Glomerular visceral epithelial cell (primary cell): ENCODE measurements around the gene TBL1Y.
"Not testable (repeated sequence)": the region's sequence is repeated elsewhere in the genome, so short reads cannot be mapped to it uniquely, and the experiment has no call there.

Experiments
- DNase-seq: peaks from one replicate; pipeline ENCODE4 v3.0.0-alpha.2; 2016; ENCODE audit errors: extremely low spot score

Gene TBL1Y

GRCh38 chrY:6910372-6911252 lies at the start of gene TBL1Y:
Gene TBL1Y (plus strand): TSS chrY:6910697. CDS start chrY:7025085, 114,388 bp downstream.
- no peak for DNase-seq

- DNase-seq: no peak
Observed at GRCh38 chrY:6894496-6894895, 16.0 kb upstream of the TBL1Y start.

- no peak for DNase-seq
Observed at GRCh38 chrY:6895236-6895635, 15.3 kb upstream of the TBL1Y start.

DNA sequence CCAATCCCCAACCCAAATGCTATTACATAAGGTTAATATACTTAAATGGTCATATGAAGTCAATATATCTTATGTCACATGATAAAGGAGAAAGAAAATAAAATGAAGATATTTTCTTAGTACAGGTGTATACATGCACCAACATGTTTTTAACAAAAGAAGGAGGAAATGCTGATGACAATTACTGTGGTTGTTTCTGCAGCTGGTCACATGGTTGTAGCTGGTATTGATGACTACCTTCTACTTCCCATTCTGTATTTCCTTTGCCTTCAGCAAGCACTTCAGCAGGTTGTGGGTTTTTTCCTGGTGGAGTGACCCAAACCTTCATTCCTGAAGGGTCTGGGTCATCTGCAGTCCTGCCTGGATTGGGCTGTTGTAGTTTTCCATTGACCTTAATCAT lies 8.4 kb upstream of the TBL1Y start:
- not testable (repeated sequence) for DNase-seq

- DNase-seq: no peak
Observed at GRCh38 chrY:6907591-6907990, 2.9 kb upstream of the TBL1Y start.

GRCh38 chrY:6908021-6908420 lies 2.5 kb upstream of the TBL1Y start:
- not testable (repeated sequence) for DNase-seq

DNA sequence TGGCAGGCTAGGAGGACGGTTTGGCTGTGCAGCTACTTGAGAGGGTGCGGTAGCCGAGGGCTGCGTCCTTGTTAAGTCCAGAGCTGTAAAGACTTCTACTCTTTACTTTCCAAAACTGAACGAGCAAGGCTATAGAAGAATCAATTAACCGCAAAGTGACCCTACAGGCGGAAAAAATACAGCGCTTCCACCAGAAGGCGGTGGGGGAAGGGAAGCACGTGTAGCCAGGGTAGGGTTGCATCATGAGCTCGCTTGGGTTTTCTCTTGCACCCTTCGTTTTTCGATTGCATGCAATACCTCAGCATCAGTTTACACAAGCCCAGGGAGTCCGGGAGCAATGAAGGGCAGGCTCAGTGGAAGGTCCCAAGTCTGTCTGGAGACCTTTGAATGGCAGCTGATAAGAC lies 1.4 kb upstream of the TBL1Y start:
- no peak for DNase-seq

DNA sequence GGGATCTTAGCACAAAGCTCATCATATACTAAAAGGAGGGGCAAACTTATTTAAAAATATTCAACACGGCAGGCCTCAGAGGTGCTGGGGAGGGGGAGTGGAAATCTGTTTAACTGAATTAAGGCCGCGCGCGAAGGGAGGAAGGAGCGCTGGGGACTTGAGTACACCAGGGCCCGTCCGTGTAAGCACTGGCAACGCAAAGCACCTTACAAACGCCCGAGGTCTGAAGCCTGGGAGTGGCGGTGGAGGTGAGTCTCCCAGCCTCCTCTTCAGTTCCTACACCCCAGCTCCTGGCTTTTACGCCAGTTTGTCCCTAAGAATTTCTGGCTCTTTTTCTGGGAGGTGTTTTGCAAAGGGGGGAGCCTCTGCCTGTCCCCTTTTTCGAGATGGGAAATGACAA lies 641 bp upstream of the TBL1Y start:
- DNase-seq: no peak

- no peak for DNase-seq
Observed at GRCh38 chrY:6911253-6911881, 870 bp downstream of the TBL1Y start, which contains the start of gene AMELY. Gene AMELY (minus strand): TSS chrY:6911752. CDS start chrY:6872608, 39,144 bp downstream.

- DNase-seq: no peak
Observed at GRCh38 chrY:6913362-6913761, 2.9 kb downstream of the TBL1Y start.

DNA sequence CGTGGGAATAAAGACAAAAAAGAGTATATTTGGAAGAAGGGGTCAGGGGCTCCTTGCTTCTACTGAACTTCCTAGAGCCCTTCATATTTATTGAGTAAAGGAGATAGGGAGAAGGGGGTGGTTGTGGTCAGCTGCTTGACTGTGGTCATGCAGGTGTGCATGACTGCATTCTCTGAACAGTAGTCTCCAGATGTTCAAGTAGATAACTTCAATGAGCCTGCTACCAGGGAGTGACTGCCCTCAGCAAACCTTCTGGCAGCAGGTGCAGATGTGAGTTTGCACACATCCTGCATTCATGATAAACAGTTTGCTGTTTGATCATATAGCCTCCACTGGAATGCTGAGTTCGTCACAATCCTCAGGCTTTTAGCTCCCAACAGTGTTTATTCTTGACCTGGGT lies 10.6 kb downstream of the TBL1Y start:
- DNase-seq: no peak

DNA sequence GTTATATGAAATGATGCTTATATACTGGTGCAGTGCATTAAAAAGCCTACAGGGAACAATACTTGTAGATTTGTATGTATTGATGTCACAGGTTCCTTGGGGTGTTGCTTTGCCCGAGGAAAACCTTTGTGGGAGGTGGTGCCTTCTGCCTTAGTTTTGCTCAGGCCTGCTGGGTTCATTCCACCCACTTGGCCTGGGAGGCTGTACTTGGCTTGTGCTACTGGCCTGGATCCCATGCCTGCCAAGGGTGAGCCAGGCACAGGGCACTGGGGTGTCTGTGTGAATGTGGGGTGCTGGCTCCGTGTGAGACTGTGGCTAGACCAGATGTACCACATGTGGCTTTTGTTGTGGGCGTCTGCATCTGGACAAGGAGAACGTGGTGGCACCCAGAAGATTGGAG lies 17.8 kb downstream of the TBL1Y start:
- no peak for DNase-seq

DNA sequence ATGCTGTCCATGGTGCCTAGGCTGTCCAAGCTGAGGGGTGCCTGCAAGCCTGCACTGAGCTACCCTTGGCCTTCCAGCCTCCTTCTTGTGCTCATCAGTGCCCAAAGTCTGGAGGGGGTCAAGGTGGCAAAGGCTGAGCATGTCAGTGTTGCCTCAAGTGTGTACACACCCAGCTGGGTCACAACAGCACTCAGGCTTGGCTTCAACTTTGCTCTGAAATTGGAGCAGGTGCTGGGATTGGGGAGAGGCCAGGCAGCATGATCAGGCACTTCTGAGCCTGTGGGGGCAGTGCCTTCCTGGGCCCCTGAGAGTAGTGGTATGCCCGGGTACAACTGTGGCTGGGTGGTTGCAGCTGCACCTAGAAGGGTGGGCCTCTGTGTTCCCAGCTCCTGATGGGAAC lies 18.7 kb downstream of the TBL1Y start:
- no peak for DNase-seq

DNA sequence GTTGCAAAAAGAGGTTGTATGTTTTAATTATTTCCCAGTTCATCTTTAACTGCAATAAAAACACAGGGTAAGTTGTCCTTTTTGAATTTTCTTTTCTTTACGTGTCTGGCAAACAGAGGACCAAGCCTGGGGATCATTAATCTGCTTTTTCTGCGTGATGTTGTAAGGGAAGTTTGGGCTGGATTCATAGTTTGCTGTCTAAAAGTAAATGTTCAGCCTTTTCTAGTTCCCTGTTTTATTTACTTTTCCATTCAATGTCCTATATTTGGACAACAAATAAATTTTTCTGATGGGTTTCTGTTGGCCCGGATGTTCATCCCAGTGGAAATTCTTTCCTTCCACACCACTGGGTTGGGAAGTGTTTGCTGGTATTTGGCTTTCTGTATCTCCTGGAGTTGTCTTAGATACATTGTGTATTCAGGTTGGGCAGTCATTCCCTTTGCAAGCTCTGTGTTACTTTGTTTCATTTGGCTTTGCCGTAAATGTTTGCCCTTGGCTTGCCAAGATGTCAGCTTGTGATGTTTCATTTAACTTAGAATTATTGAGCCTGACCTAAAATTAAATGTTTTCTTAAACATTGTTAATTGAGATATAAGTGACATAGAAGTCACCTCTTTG lies 21.4 kb downstream of the TBL1Y start:
- no peak for DNase-seq

DNA sequence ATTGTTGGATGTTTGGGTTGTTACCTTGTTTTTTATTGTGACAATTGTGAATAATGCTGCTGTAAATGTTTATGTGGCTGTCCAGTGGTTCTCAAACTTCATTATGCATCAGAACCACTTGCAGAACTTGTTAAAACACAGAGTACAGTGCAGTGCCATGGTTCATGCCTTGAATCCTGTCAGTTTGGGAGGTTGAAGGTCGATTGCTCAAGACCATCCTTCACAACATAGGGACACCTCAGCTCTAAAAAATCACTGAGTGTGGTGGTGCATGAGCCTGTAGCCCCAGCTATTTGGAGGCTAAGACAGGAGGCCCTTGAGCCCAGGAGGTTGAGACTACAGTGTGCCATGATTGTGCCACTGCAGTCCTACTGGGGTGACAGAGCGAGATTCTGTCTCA lies 25.0 kb downstream of the TBL1Y start:
- DNase-seq: no peak

DNA sequence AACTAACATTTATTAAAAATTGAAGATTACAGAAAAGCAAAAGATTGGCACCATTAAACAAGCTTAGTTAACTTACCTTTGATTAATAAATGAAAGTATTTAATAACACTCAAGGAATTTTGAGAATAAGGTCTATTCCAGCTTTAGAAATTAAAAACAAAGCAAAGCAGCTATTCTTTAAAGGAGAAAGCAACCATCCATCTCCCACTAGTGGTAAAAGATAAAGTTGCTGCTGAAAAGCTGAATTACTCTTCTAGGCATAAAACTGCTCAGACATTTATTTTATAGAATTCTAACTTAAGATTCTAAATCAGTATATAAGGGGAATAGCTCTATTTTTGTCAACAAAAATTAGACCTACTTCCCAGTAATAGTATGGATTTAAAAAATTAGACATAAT lies 37.2 kb downstream of the TBL1Y start:
- no peak for DNase-seq

DNA sequence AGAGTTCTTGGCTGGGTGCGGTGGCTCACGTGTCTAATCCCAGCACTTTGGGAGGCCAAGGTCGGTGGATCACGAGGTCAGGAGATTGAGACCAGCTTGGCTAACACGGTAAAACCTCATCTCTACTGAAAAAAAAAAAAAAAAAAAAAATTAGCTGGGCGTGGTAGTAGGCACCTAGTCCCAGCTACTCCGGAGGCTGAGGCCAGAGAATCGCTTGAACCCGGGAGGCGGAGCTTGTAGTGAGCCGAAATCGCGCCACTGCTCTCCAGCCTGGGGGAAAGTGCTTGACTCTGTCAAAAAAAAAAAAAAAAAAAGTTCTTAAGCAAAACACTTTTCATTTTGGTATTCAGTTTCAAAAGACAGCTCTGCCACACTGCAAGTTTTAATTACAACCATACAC lies 37.9 kb downstream of the TBL1Y start:
- no peak for DNase-seq

DNA sequence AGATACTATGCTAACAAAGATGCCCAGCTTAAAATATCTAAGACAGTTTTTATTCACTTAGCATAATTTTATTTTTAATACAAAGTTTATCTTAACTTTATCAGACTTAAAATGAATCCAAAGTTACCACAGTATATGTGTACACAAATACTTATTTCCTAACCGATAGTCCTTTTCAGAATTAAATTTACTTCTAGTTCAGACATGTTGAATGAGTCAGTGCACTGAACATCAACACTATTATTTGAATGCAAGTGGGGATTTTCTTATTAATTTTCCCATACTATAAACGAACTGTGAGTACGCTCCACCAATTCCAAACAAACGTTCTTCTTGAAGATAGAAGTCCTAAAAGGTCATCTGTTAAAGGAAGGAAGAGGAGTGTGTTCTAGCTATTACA lies 39.5 kb downstream of the TBL1Y start:
- no peak for DNase-seq

- DNase-seq: peak; percentile 39
Observed at GRCh38 chrY:6964732-6965131, 54.2 kb downstream of the TBL1Y start.

GRCh38 chrY:6966521-6966920 lies 56.0 kb downstream of the TBL1Y start:
- no peak for DNase-seq

GRCh38 chrY:6967736-6968135 lies 57.2 kb downstream of the TBL1Y start:
- DNase-seq: no peak

GRCh38 chrY:6968191-6968590 lies 57.7 kb downstream of the TBL1Y start:
- no peak for DNase-seq
